Measurements from ENCODE around the gene CHEK1. TPM values are rescaled to one million over a fixed set of nuclear protein-coding genes. Genes with fewer than 3 reads are reported as not detected.

CHEK1 gene
- total and polyA plus RNA-seq, 2 of the 8 experiments (the other 6 are each of a cell fraction or from before 2014, with no cell fraction given): 37.7 to 133 TPM

DNA sequence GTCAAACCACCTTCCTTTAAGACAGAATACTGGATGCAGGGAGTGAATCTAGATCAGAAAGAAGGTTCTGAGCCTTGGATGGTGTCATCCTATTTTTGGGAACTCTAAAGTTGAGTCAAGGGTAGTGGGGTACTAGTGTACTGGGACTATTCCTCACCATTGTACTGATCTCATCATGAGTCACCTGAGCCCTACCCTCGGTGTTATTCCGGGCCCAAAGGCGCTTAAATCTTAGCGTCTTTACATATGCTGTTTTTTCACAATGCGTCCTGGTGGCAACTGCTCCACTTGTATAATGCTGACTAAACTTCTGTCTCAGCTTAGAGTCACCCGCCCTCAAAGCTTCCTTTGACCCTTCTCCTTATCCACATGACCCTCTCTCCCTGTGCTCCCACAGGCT, 95.8 kb downstream of the CHEK1 start (continued):
- TF ChIP-seq FOSL1 (IDR thresholded peaks at IDR 0.05; ENCODE audit: insufficient read depth, low read depth, low read length) (no peak), CHD2 (IDR thresholded peaks at IDR 0.05; ENCODE audit: low read length) (no peak), RBBP5 (IDR thresholded peaks at IDR 0.05; ENCODE audit: borderline replicate concordance, low read depth, low read length) (no peak), RNF2 (IDR thresholded peaks at IDR 0.05; ENCODE audit: borderline replicate concordance, low read depth, low read length, missing control alignments, poor library complexity, severe bottlenecking) (no peak)
